ENCODE measurements around the gene TPCN2.

TPCN2 gene

GRCh38 chr11:69078508-69078907, 29.8 kb downstream of the TPCN2 start:
- DNase-seq: no peak

- no peak for DNase-seq
Observed at GRCh38 chr11:69078930-69079605, 30.3 kb downstream of the TPCN2 start.

GRCh38 chr11:69079661-69080256, 31.0 kb downstream of the TPCN2 start:
- DNase-seq: no peak

GRCh38 chr11:69080257-69080995, 31.7 kb downstream of the TPCN2 start:
- DNase-seq: no peak

GRCh38 chr11:69081180-69081579, 32.4 kb downstream of the TPCN2 start:
- no peak for DNase-seq

- DNase-seq: no peak
Observed at GRCh38 chr11:69083531-69084247, 35.0 kb downstream of the TPCN2 start.

- DNase-seq: no peak
Observed at GRCh38 chr11:69084371-69084770, 35.6 kb downstream of the TPCN2 start.

GRCh38 chr11:69085490-69086095, 36.9 kb downstream of the TPCN2 start:
- no peak for DNase-seq

- DNase-seq: no peak
Observed at GRCh38 chr11:69086152-69087132, 37.7 kb downstream of the TPCN2 start.

- DNase-seq: no peak
Observed at GRCh38 chr11:69087133-69087524, 38.4 kb downstream of the TPCN2 start.

- no peak for DNase-seq
Observed at GRCh38 chr11:69087811-69088210, 39.1 kb downstream of the TPCN2 start.

GRCh38 chr11:69088676-69089146, 40.0 kb downstream of the TPCN2 start:
- DNase-seq: peak; percentile 78

- no peak for DNase-seq
Observed at GRCh38 chr11:69089258-69089657, 40.5 kb downstream of the TPCN2 start.

GRCh38 chr11:69091638-69092165, 43.0 kb downstream of the TPCN2 start:
- no peak for DNase-seq

GRCh38 chr11:69092263-69092662, 43.5 kb downstream of the TPCN2 start:
- no peak for DNase-seq

GRCh38 chr11:69093106-69093505, 44.4 kb downstream of the TPCN2 start:
- DNase-seq: no peak

GRCh38 chr11:69094111-69094914, 45.6 kb downstream of the TPCN2 start:
- DNase-seq: no peak

- DNase-seq: no peak
Observed at GRCh38 chr11:69094915-69095290, 46.2 kb downstream of the TPCN2 start.

GRCh38 chr11:69095300-69095699, 46.6 kb downstream of the TPCN2 start:
- no peak for DNase-seq

- DNase-seq: no peak
Observed at GRCh38 chr11:69096473-69096872, 47.7 kb downstream of the TPCN2 start.

GRCh38 chr11:69097263-69097662, 48.5 kb downstream of the TPCN2 start:
- DNase-seq: no peak

Data from NCI-H82 (cell line).